ENCODE data around the gene NCOR1.

DNA sequence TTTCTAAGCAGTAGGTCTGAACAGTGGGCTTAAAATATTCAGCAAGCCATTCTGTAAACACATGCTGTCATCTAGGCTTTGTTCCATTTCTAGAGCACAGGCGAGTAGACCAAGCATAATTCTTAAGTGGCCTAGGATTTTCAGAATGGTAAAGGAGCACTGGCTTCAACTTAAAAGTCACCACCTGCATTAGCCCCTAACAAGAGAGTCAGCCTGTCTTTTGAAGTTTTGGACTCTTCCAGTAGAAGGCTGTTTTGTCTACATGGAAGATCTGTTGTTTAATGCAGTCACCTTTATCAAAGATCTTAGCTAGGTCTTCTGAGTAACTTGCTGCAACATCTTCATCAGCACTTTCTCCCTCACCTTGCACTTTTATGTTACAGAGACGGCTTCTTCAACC lies 179.1 kb downstream of the NCOR1 start:
- TF ChIP-seq CREB5 (CRISPR knock-in tag; IDR thresholded peaks at IDR 0.05; ENCODE audit: low read depth) (no peak), RARB (CRISPR knock-in tag; IDR thresholded peaks at IDR 0.05) (no peak), ZNF70 (CRISPR knock-in tag; IDR thresholded peaks at IDR 0.05) (no peak), GLIS3 (CRISPR knock-in tag; IDR thresholded peaks at IDR 0.05) (no peak), PPARA (CRISPR knock-in tag; IDR thresholded peaks at IDR 0.05; ENCODE audit: borderline replicate concordance) (no peak), CSDC2 (CRISPR knock-in tag; IDR thresholded peaks at IDR 0.05) (no peak)

Measured in SK-N-SH treated with all-trans-retinoic acid at 6 μM for 48 hours (cell line).